K562 (cell line): ENCODE data around the gene IGFBP7. TPM values are rescaled to one million over a fixed set of nuclear protein-coding genes. Genes with fewer than 3 reads are reported as not detected.

Experiments used
- ATAC-seq: fragments of 200-7000 bp; cut with Tn5 transposase; 3 replicates; pipeline ENCODE4 v1.9.1; 2020; ENCODE audit warnings: moderate library complexity
- BruUV-seq: library from RNA; stranded (reverse); fragments of 400-500 nt; replicated peaks from 2 replicates; lab custom pipeline; 2021; lab: Mats Ljungman, UMichigan
- CTCF ChIA-PET: fragments of 300-600 bp; formaldehyde crosslinking; extraction: SDS; loops from one replicate; lab custom pipeline; 2021; ENCODE audit warnings: low intra/inter-chr PET ratio; lab: Yijun Ruan, JAX
- POLR2A ChIA-PET: fragments of 300-600, 350-650 bp; sonication (Branson Sonifier 250); formaldehyde crosslinking; extraction: SDS; loops from one replicate; lab custom pipeline; 2021; ENCODE audit warnings: antibody characterized with exemption, inconsistent platforms; lab: Yijun Ruan, JAX
- DNase-seq, 4 experiments: peaks; one replicate each; pipeline versions ENCODE4 v3.0.0 to v3.0.0-alpha.2; 2011 to 2018; ENCODE audit warnings: low spot score in 3 of 4, mixed read lengths in 3 of 4; ENCODE audit errors: extremely low read depth in 1 of 4
- FAIRE-seq: peaks from 2 replicates; lab custom pipeline; 2011; peaks lifted over from hg19 to GRCh38; lab: Jason Lieb, UNC
- H2AFZ ChIP-seq: 2 replicates; pipeline ENCODE4 v1.6.0; 2011; ENCODE audit warnings: low read depth, low read length, control low read depth, inconsistent platforms
- H3K27ac ChIP-seq: fragments of 200-600 bp; 3 replicates; pipeline ENCODE4 v1.8.0; 2011; ENCODE audit warnings: low read depth, mild to moderate bottlenecking, control low read depth, inconsistent platforms, low read length, moderate library complexity, mixed read lengths; ENCODE audit errors: extremely low read depth
- H3K27me3 ChIP-seq, 2 experiments: fragments of 300-600 bp in 1 of 2; 2 replicates in 1 of 2; 3 replicates in 1 of 2; pipeline versions ENCODE4 v1.6.0 to v1.8.0; 2011; ENCODE audit warnings: inconsistent platforms in 2 of 2, low read length in 2 of 2, mild to moderate bottlenecking in 1 of 2, mixed read lengths in 1 of 2, moderate library complexity in 1 of 2; ENCODE audit not compliant: control insufficient read depth in 2 of 2, insufficient read depth in 2 of 2
- H3K36me3 ChIP-seq: fragments of 300-600 bp; 3 replicates; pipeline ENCODE4 v1.8.0; 2011; ENCODE audit warnings: mild to moderate bottlenecking, low read length, inconsistent platforms; ENCODE audit not compliant: control insufficient read depth, insufficient read depth
- H3K4me1 ChIP-seq, 2 experiments: fragments of 200-600 bp in 1 of 2; replicated peaks in 1 of 2; 2 replicates in 1 of 2; 3 replicates in 1 of 2; pipeline versions ENCODE4 v1.5.1 to v1.8.0; 2011; ENCODE audit warnings: inconsistent platforms in 2 of 2, low read length in 2 of 2, mild to moderate bottlenecking in 1 of 2, mixed read lengths in 1 of 2, moderate library complexity in 1 of 2; ENCODE audit not compliant: control insufficient read depth in 2 of 2, insufficient read depth in 2 of 2
- H3K4me2 ChIP-seq: 2 replicates; pipeline ENCODE4 v1.6.1; 2011; ENCODE audit warnings: low read length, control low read depth, inconsistent platforms, mixed read lengths; ENCODE audit not compliant: insufficient read depth
- H3K4me3 ChIP-seq: fragments of 200-600 bp; sonication (generic), shearing (Covaris generic); 2 replicates; pipeline ENCODE4 v1.5.1; 2016; ENCODE audit warnings: control low read depth, inconsistent platforms
- H3K79me2 ChIP-seq: fragments of 200-600 bp; 3 replicates; pipeline ENCODE4 v1.8.0; 2011; ENCODE audit warnings: low read length, inconsistent platforms; ENCODE audit not compliant: control insufficient read depth, insufficient read depth
- H3K9ac ChIP-seq, 2 experiments: 2 replicates each; pipeline versions ENCODE4 v1.6.0 to v1.6.1; 2011; ENCODE audit warnings: low read depth in 2 of 2, low read length in 2 of 2, control low read depth in 1 of 2, inconsistent platforms in 1 of 2, mild to moderate bottlenecking in 1 of 2, mixed read lengths in 1 of 2; ENCODE audit not compliant: insufficient read depth in 1 of 2
- H3K9me1 ChIP-seq: one replicate; pipeline ENCODE4 v1.6.0; 2011; ENCODE audit warnings: inconsistent platforms, mild to moderate bottlenecking, low read length, moderate library complexity; ENCODE audit not compliant: control insufficient read depth, insufficient read depth
- H3K9me3 ChIP-seq: replicated peaks from 2 replicates; pipeline ENCODE4 v1.5.1; 2011; ENCODE audit warnings: low read depth, low read length, inconsistent platforms; ENCODE audit not compliant: control insufficient read depth, insufficient read depth
- H4K20me1 ChIP-seq: replicated peaks from 2 replicates; pipeline ENCODE4 v1.6.1; 2011; ENCODE audit warnings: low read length, inconsistent platforms, mixed read lengths; ENCODE audit not compliant: control insufficient read depth, insufficient read depth
- CREM ChIP-seq: IDR thresholded peaks from 2 replicates; pipeline ENCODE4 v1.6.1; 2014; ENCODE audit warnings: antibody characterized with exemption, low read depth
- FOSL1 ChIP-seq: fragments of 200-800 bp; sonication (Bioruptor generic); conservative IDR thresholded peaks from 2 replicates; pipeline ENCODE4 v1.6.1; 2016; ENCODE audit warnings: missing genetic modification characterization, missing compliant biosample characterization
- MAFG ChIP-seq: fragments of 450-650 bp; conservative IDR thresholded peaks from 2 replicates; pipeline ENCODE4 v1.6.1; 2016; ENCODE audit warnings: missing genetic modification characterization, missing compliant biosample characterization
- SMAD1 ChIP-seq: fragments of 150-350 bp; IDR thresholded peaks from 2 replicates; pipeline ENCODE4 v1.6.1; 2014; ENCODE audit warnings: low read length, low read depth; ENCODE audit not compliant: partially characterized antibody
- SMARCE1 ChIP-seq: fragments of 450-650 bp; IDR thresholded peaks from 2 replicates; pipeline ENCODE4 v1.7.1; 2016; ENCODE audit warnings: mild to moderate bottlenecking
- TAF15 ChIP-seq: fragments of 200-400 bp; formaldehyde crosslinking; IDR thresholded peaks from 2 replicates; pipeline ENCODE4 v1.6.1; 2017; ENCODE audit warnings: mild to moderate bottlenecking, low read depth, low read length, moderate library complexity
- ZNF583 ChIP-seq: fragments of 250-450 bp; sonication (Bioruptor Pico); IDR thresholded peaks from 2 replicates; pipeline ENCODE4 v1.4.0; 2020
- WGBS: fragments of 100-300 bp; shearing (Covaris generic); methylation state at CpG from one replicate; pipeline ENCODE4 v1.1.6; 2016; ENCODE audit warnings: low coverage, mixed read lengths; ENCODE audit not compliant: insufficient coverage; ENCODE audit errors: missing lambda C conversion rate; 5-methylcytosine and 5-hydroxymethylcytosine counted together
- in situ Hi-C: fragments of 300-500 bp; cut with MboI; formaldehyde crosslinking; loops from 4 replicates; pipeline ENCODE4 v1.15.0; 2018; ENCODE audit warnings: inconsistent platforms, mixed read lengths
- intact Hi-C: fragments of 100-400 bp; cut with micrococcal nuclease; formaldehyde crosslinking; loops from 2 replicates; pipeline ENCODE4 v1.14.2; 2022
- polyA plus RNA-seq, 8 experiments: library from polyadenylated mRNA; depleted of rRNA in 4 of 8; stranded (reverse) in 5 of 8; unstranded in 3 of 8; fragments of >200 nt; fragmentation: Nextera tagmentation in 2 of 8; fragmentation: Illumina TruSeq in 1 of 8; extraction: Ambion mirVana in 2 of 8; extraction: Trizol in 1 of 8; gene quantifications; 2 replicates each; pipeline versions ENCODE4 v1.2.1 to v1.2.3, GENCODE V29; 2011 to 2014; ENCODE audit warnings: inconsistent platforms in 1 of 8, missing spikeins in 1 of 8
- total RNA-seq, 7 experiments: library from RNA; depleted of rRNA in 6 of 7; stranded (reverse); fragments of >200 nt in 6 of 7; fragmentation: Illumina TruSeq in 2 of 7; extraction: Trizol in 2 of 7; gene quantifications; 2 replicates each; pipeline versions ENCODE4 v1.2.1 to v1.2.3, GENCODE V29; 2011 to 2021; ENCODE audit warnings: low replicate concordance in 1 of 7

Gene IGFBP7
- total and polyA plus RNA-seq, 9 of the 15 experiments (the other 6 are each of a cell fraction or from before 2014, with no cell fraction given): 0.27 to 0.49 (median 0.29) TPM; not detected in 6

DNA sequence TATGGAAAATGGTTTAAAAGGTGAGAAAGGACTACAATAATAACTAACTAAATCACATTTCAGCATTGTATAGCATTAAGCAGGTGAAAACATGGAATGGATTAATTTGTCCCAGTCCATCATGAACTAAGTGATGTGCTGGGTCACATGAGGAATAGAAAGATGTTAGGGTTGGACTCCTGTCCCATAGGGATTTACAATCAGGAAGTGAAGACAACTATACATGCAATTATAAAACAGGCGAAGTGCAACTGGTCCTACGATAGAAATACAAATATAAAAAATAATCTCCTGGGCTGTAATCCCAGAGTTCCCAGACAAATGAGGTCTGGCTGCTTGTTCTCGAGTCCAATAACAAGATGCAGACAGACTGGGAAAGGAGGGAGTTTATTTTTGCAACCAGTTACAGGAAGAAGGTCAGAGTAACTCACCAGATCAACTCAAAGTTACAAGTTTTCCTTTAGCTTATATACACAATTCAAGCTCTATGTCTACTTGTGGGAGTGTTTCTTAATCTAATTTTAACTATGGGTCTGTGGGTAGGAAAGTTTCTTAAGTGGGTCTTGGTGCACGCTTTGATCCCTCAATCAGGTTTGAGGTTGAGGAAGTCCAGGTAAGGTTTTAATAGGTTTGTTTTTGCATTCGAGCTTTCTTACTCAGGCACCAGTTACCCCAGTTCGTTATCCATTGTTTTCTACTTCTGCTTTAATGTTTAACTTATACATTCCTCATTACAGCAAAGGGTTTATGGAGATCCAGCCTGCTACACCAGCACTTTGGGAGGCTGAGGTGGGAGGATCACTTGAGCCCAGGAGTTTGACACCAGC, 50.1 kb downstream of the IGFBP7 start:
- Histone ChIP-seq H3K9me3 (no peaks in the 10 kb centered on the region), H3K27me3 (peaks cover 17 to 20% of the 10 kb centered on the region in 2 experiments; a peak in 4 of 5 replicates), H3K27ac (no peak overlapping the region), H3K9ac (no peak overlapping the region), H3K36me3 (no peaks in the 10 kb centered on the region), H3K4me2 (no peak overlapping the region), H3K79me2 (no peaks in the 10 kb centered on the region), H3K9me1 (no peaks in the 10 kb centered on the region), H2AFZ (no peak overlapping the region), H3K4me1 (no peaks in the 10 kb centered on the region; a peak in 1 of 5 replicates), H3K4me3 (no peak overlapping the region), H4K20me1 (no peaks in the 10 kb centered on the region)
- intact Hi-C loops (no loop called here), in situ Hi-C loops (no loop called here)
- ChIA-PET POLR2A (interaction anchor here (1.1 to 1.7 kb wide), 2 partner anchors 11 to 32 kb away, joined by 3 to 6 read pairs; no protein-coding TSS in a partner anchor), CTCF (no interaction called here)
- TF ChIP-seq SMARCE1 (no peak), ZNF583 (CRISPR knock-in tag) (no peak)
- no TSS peak for BruUV-seq
- DNase-seq: no peak
- no peak for FAIRE-seq
- under 1% methylated on average over 6 of the region's 6 CpGs for WGBS
- ATAC-seq: no peak

DNA sequence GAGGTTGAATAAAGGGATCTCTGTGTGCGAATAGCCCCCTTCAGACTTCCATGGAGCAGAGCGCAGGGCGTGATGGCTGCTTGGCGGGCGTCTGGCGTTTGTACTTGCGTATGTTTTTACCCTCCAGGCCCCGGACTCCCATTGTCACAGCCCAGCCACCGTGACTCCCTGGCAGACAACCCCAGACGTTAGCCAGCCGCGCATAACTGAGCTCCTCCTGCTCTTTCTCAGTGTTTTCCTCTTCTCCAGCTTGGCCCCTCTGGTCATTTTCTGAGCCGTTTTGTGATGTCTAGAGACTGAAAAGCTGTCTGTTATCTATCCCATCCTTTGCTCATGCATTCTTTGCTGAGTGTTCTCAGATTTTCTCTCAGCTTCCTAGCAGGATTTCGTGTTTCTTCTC, 54.3 kb downstream of the IGFBP7 start:
- H3K4me1 ChIP-seq: no peaks in the 10 kb centered on the region; a peak in 1 of 5 replicates
- no peak overlapping the region for H2AFZ ChIP-seq
- ATAC-seq: no peak; the same call in 1 of the 3 replicates
- peaks cover 18 to 40% of the 10 kb centered on the region in 2 experiments; a peak in 4 of 5 replicates for H3K27me3 ChIP-seq
- no peak overlapping the region for H3K4me2 ChIP-seq
- no peak overlapping the region for H3K4me3 ChIP-seq
- intact Hi-C loops: no loop called here
- no peak overlapping the region for H3K9ac ChIP-seq
- H3K79me2 ChIP-seq: no peaks in the 10 kb centered on the region
- no peaks in the 10 kb centered on the region for H3K36me3 ChIP-seq
- WGBS: under 1% methylated on average over 14 of the region's 14 CpGs
- no peak overlapping the region for H3K27ac ChIP-seq
- in situ Hi-C loops: no loop called here
- no TSS peak for BruUV-seq
- FAIRE-seq: no peak
- H3K9me3 ChIP-seq: no peaks in the 10 kb centered on the region
- DNase-seq: no peak
- TF ChIP-seq FOSL1 (tag): no peak
- no peak for TF ChIP-seq MAFG (tag)
- TF ChIP-seq SMAD1: no peak
- no peak for TF ChIP-seq ZNF583 (CRISPR knock-in tag)
- TF ChIP-seq TAF15: no peak
- no peak for TF ChIP-seq CREM
- H4K20me1 ChIP-seq: no peaks in the 10 kb centered on the region
- no peaks in the 10 kb centered on the region for H3K9me1 ChIP-seq
- ChIA-PET POLR2A (no interaction called here), CTCF (no interaction called here)
